T-helper 17 cell (primary cell): ENCODE data around the gene BET1. TPM values are rescaled to one million over a fixed set of nuclear protein-coding genes. Genes with fewer than 3 reads are reported as not detected.

Source experiments
- ATAC-seq: fragments of 150-1000 bp; cut with Tn5 transposase; 2 replicates; pipeline ENCODE4 v1.10.0; 2021; ENCODE audit warnings: mild to moderate bottlenecking, moderate library complexity
- DNase-seq, 3 donors: peaks; one replicate each; pipeline versions ENCODE4 v3.0.0 to v3.0.0-alpha.2; 2020 to 2021
- H3K9me3 ChIP-seq: one replicate; pipeline ENCODE4 v1.7.0; 2013; ENCODE audit warnings: low read length, mild to moderate bottlenecking; ENCODE audit not compliant: control insufficient read depth, poor library complexity, severe bottlenecking
- H3K27ac Mint-ChIP-seq: one replicate; pipeline ENCODE4 v1.8.0; 2022; ENCODE audit warnings: mild to moderate bottlenecking, moderate library complexity, mixed read lengths
- H3K27me3 Mint-ChIP-seq: one replicate; pipeline ENCODE4 v1.8.0; 2022; ENCODE audit warnings: mixed read lengths
- H3K36me3 Mint-ChIP-seq: one replicate; pipeline ENCODE4 v1.8.0; 2022; ENCODE audit warnings: low read depth, mixed read lengths
- H3K4me1 Mint-ChIP-seq: one replicate; pipeline ENCODE4 v1.8.0; 2022; ENCODE audit warnings: mild to moderate bottlenecking, mixed read lengths
- H3K4me3 Mint-ChIP-seq: one replicate; pipeline ENCODE4 v1.8.0; 2022; ENCODE audit warnings: mild to moderate bottlenecking, moderate library complexity, mixed read lengths
- total RNA-seq, 4 donors: library from RNA in 2 of 4; stranded (reverse) in 2 of 4; gene quantifications; one replicate each; pipeline ENCODE4 v1.2.3 and lab custom pipeline; 2022 to 2026

The BET1 gene
- total RNA-seq, 2 donors from 2014 or later, result 12.3 to 18.0 TPM

DNA sequence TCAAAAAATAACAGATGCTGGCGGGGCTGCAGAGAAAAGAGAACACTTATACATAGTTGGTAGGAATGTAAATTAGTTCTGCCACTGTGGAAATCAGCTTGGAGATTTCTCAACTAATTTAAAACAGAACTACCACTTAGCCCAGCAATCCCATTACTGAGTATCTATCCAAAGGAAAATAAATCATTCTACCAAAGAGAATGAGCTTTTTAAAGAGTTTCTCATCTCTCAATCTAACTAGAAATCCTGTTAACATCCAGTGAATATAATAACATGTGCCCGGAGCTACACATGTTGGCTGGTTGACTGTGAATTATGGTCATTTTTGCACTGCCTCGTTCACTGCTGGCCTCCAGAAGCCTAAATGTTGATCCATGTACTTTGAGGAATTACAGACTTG lies 39.3 kb downstream of the BET1 start:
- no peak for DNase-seq
- H3K9me3 ChIP-seq, result no peaks in the 10 kb centered on the region
- Mint-ChIP-seq H3K4me3 (no peak overlapping the region), H3K27ac (no peak overlapping the region), H3K36me3 (peaks cover 2% of the 10 kb centered on the region), H3K4me1 (no peaks in the 10 kb centered on the region), H3K27me3 (no peaks in the 10 kb centered on the region)
- no peak for ATAC-seq

DNA sequence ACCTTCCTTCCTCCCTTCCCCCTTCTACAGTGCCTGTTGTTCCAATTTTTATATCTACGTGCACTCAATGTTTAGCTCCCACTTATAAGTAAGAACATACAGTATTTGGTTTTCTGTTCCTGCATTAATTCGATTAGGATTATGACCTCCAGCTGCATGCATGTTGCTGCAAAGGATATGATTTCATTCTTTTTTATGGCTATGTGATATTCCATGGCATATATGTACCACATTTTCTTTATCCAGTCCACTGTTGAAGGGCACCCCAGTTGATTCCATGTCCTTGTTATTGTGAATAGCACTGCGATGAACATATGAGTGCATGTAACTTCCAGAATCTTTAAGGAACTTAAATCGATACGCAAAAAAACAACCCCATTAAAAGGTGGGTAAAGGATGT lies 39.9 kb downstream of the BET1 start:
- H3K36me3 Mint-ChIP-seq, result peaks cover 2% of the 10 kb centered on the region
- DNase-seq (no peak), ATAC-seq (no peak)
- no peaks in the 10 kb centered on the region for H3K4me1 Mint-ChIP-seq
- no peak overlapping the region for H3K4me3 Mint-ChIP-seq
- H3K9me3 ChIP-seq, result no peaks in the 10 kb centered on the region
- H3K27me3 Mint-ChIP-seq, result no peaks in the 10 kb centered on the region
- no peak overlapping the region for H3K27ac Mint-ChIP-seq

DNA sequence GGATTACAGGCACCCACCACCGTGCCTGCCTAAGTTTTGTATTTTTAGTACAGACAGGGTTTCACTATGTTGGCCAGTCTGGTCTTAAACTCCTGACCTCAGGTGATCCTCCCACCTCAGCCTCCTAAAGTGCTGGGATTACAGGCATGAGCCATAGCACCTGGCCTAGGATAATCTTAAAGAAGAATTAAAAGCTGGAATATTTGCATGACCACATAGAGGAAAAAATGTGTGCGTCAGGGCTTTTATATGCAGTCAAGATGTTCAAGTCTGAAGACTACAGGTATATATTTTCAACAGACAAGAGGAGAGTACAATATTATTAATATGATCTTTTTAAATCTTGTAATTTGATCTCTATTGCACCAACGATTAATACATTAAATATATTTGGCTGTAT lies 43.2 kb downstream of the BET1 start:
- H3K4me3 Mint-ChIP-seq, result no peak overlapping the region
- no peaks in the 10 kb centered on the region for H3K9me3 ChIP-seq
- ATAC-seq (no peak), DNase-seq (no peak)
- no peaks in the 10 kb centered on the region for H3K27me3 Mint-ChIP-seq
- H3K36me3 Mint-ChIP-seq, result no peaks in the 10 kb centered on the region
- no peak overlapping the region for H3K27ac Mint-ChIP-seq
- H3K4me1 Mint-ChIP-seq, result no peaks in the 10 kb centered on the region

DNA sequence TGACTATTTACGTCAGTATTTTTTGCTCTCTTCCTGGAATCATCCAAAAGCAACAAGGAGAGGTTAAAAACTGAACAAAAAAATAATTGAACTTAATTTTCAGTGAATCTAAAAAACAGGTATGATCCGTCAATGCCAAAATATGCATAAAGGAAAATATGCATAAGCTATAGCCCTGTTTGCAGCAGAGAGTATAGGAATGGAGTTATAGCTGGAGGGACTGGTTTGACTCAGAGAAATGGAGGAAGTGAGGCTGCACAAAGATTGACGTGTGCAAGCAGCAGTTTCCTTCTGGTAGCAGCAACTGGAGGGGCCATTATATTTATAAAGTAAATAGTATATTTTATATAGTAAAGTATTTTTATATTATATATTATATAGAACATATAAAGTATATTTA lies 45.5 kb downstream of the BET1 start:
- no peaks in the 10 kb centered on the region for H3K27me3 Mint-ChIP-seq
- ATAC-seq (no peak), DNase-seq (no peak)
- no peaks in the 10 kb centered on the region for H3K36me3 Mint-ChIP-seq
- no peak overlapping the region for H3K4me3 Mint-ChIP-seq
- no peak overlapping the region for H3K27ac Mint-ChIP-seq
- no peaks in the 10 kb centered on the region for H3K9me3 ChIP-seq
- no peaks in the 10 kb centered on the region for H3K4me1 Mint-ChIP-seq

DNA sequence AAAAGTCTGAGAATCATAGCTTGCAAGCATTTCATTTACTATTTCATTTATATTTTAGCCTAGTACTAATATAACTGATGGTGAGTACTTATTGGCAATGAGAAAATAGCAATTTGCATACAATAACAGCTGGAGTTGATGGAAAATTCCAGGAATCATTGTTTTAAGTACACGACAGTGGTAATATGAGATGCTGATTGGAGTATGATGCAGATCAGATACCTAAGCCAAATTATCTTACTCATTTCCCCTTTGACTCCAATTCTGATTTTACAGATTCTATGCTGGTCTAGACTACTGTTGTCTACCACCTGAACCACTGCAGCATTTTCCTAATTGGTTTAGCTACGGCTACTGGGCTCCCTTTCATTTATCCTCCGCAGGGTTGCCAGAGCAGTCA lies 45.9 kb downstream of the BET1 start:
- no peaks in the 10 kb centered on the region for H3K27me3 Mint-ChIP-seq
- no peak for DNase-seq
- no peak overlapping the region for H3K4me3 Mint-ChIP-seq
- no peaks in the 10 kb centered on the region for H3K36me3 Mint-ChIP-seq
- no peak overlapping the region for H3K27ac Mint-ChIP-seq
- H3K9me3 ChIP-seq, result no peaks in the 10 kb centered on the region
- no peaks in the 10 kb centered on the region for H3K4me1 Mint-ChIP-seq
- ATAC-seq, result no peak

DNA sequence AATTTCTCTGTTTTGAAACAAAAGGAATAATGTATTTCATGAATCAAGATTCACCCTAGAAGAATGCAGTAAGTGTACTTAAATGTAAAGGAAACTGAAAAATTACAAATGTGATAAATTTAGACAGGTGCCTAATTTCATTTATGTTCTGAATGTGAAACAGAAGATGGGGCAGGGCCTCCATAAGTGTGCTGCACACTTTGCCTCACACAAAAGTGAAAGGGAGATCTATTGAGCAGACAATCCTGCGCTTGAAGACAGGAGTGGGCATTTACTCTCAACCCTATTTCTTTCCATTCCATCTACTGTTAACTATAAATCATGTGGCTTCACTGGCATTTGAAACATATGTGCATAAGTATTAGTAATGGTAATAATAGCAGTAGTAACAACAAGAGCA lies 46.4 kb downstream of the BET1 start:
- ATAC-seq (no peak), DNase-seq (no peak)
- no peaks in the 10 kb centered on the region for H3K27me3 Mint-ChIP-seq
- no peaks in the 10 kb centered on the region for H3K36me3 Mint-ChIP-seq
- no peak overlapping the region for H3K4me3 Mint-ChIP-seq
- no peaks in the 10 kb centered on the region for H3K9me3 ChIP-seq
- no peak overlapping the region for H3K27ac Mint-ChIP-seq
- no peaks in the 10 kb centered on the region for H3K4me1 Mint-ChIP-seq

DNA sequence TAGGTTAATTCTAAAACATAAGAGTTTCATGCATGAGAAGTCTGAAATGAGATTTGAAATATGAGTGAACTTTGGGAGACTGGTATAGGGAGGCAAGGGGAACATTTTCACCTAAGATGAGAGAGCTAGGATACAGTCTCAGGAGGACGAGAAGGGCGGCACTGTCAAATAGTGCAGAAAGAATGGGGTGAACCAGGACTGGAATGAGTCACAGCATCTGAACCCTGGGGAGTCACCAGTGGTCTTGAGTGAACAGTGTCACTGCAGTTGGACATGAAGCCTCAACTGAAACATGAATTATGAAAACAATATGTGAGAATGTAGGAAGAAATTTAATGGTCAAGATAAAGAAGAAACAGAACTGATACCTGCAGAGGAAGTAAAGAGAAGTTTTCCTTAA lies 48.9 kb downstream of the BET1 start:
- no peak overlapping the region for H3K4me3 Mint-ChIP-seq
- no peaks in the 10 kb centered on the region for H3K9me3 ChIP-seq
- no peak overlapping the region for H3K27ac Mint-ChIP-seq
- no peak for ATAC-seq
- no peaks in the 10 kb centered on the region for H3K4me1 Mint-ChIP-seq
- no peaks in the 10 kb centered on the region for H3K27me3 Mint-ChIP-seq
- no peaks in the 10 kb centered on the region for H3K36me3 Mint-ChIP-seq
- DNase-seq, result no peak

DNA sequence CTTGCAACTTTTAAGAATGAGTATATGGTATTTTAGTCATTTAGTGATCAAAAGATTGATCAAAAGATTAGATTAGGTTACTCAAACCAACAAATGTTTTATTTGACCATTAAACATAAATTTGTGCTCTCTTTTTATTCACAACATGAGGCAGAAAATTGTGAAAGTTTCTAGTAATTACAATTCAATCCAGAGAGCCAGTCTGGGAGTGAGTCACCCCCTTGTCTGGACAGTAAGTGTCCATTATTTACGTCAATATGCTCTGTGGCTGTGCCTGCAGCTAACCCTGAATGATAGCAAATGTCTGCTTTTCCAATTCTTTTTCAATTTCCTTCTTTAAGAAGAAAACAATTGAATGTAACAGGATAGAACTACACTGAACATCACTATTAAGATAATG lies 54.7 kb downstream of the BET1 start:
- Mint-ChIP-seq H3K4me1 (no peaks in the 10 kb centered on the region), H3K4me3 (no peak overlapping the region), H3K27ac (no peak overlapping the region), H3K36me3 (no peaks in the 10 kb centered on the region), H3K27me3 (no peaks in the 10 kb centered on the region)
- no peaks in the 10 kb centered on the region for H3K9me3 ChIP-seq
- no peak for DNase-seq
- no peak for ATAC-seq

DNA sequence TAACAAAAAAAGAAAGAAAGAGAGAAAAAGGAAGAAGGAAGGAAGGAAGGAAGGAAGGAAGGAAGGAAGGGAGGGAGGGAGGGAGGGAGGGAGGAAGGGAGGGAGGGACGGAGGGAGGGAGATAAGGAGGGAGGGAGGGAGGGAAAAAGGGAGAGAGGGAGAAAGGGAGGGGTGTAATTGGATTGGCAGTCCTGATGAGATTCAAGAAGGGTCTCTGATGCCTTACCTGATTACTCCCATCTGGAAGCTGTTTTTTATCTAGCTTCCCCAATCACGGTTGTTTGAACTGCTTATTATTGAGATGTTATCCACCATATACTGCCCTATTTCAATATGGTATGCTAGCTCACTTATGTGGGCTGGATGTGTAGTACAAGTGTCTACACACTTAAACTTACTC lies 55.3 kb downstream of the BET1 start:
- H3K4me3 Mint-ChIP-seq, result no peak overlapping the region
- no peak overlapping the region for H3K27ac Mint-ChIP-seq
- H3K9me3 ChIP-seq, result no peaks in the 10 kb centered on the region
- DNase-seq (no peak), ATAC-seq (no peak)
- no peaks in the 10 kb centered on the region for H3K27me3 Mint-ChIP-seq
- H3K36me3 Mint-ChIP-seq, result no peaks in the 10 kb centered on the region
- no peaks in the 10 kb centered on the region for H3K4me1 Mint-ChIP-seq

DNA sequence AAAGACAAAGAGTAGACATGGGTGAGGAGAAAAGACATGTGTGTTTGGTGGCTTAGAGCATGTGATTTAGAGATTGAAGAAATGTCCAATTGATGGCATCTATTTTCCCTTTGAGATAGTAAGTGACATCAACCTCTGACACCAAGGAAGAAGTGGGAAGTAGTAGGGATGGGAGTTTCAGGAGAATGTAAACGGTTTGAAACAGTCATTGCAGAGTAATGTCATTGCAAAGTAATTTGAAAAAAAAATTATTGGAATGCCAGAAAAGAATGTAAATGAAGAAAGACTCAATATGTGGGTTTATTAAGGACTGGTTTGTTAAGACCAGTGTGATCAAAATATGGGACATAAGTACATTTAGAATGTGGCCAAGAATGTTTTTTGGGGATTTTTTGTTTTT lies 56.0 kb downstream of the BET1 start:
- no peaks in the 10 kb centered on the region for H3K36me3 Mint-ChIP-seq
- DNase-seq (no peak), ATAC-seq (no peak)
- H3K9me3 ChIP-seq, result no peaks in the 10 kb centered on the region
- no peak overlapping the region for H3K27ac Mint-ChIP-seq
- H3K4me3 Mint-ChIP-seq, result no peak overlapping the region
- no peaks in the 10 kb centered on the region for H3K27me3 Mint-ChIP-seq
- peaks cover 2% of the 10 kb centered on the region for H3K4me1 Mint-ChIP-seq

DNA sequence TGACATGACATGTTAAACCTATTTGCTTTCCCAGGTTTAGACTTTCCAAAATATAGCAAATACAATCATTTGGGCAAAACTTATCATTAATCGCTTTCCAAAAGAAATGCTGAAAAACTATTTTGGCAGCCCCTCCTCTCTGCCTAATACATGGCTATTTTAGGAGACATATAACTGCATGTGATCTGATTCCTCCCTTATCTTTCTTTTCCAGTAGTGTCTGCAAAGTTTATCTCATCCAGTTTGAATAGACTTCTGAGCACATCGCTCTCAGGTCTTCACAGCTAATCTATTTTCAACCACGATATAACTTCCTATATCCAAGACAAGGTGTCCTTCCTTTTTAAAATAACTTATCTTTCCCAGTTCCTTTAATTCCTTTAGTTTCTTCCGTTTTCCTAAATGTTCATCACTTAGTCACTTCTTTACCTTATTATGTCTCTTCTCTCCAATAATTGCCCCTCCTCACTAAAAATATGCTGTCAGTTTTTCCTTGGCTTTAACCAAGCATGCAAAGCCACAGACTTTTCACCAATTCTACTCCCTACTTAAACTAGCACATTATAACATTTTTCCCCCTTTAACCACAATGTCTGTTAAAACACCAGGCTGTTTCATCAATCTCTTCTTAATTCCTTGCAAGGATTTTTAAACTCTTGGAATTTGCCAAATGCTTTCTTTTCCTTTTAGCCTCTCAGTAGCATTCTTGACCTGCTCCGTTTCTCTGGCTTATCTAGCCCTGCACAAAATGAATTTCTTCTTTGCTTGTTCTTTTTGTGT lies 58.2 kb downstream of the BET1 start:
- no peak overlapping the region for H3K27ac Mint-ChIP-seq
- DNase-seq, result no peak
- ATAC-seq, result no peak
- H3K36me3 Mint-ChIP-seq, result no peaks in the 10 kb centered on the region
- no peak overlapping the region for H3K4me3 Mint-ChIP-seq
- H3K27me3 Mint-ChIP-seq, result no peaks in the 10 kb centered on the region
- peaks cover 2% of the 10 kb centered on the region for H3K4me1 Mint-ChIP-seq
- H3K9me3 ChIP-seq, result no peaks in the 10 kb centered on the region

DNA sequence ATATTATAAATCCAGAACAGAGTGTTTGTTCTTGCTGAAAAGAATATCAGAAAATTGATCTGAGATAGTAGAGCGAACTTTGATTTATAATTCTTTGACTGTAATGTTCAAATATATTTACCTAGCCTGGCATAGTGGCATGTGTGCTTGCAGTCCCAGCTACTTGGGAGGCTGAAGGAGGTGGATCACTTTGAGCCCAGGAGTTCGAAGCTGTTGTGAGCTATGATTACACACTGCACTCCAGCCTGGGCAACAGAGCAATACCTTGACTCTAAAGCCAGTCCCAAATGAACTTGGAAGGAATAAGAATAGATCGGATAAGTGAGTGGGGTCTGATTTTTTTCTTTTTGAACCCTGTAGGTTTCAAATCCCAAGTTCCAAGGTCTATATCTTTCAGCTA lies 59.1 kb downstream of the BET1 start:
- peaks cover under 1% of the 10 kb centered on the region for H3K27me3 Mint-ChIP-seq
- no peak for ATAC-seq
- no peaks in the 10 kb centered on the region for H3K36me3 Mint-ChIP-seq
- H3K27ac Mint-ChIP-seq, result no peak overlapping the region
- no peaks in the 10 kb centered on the region for H3K9me3 ChIP-seq
- H3K4me3 Mint-ChIP-seq, result no peak overlapping the region
- no peak for DNase-seq
- H3K4me1 Mint-ChIP-seq, result peaks cover 2% of the 10 kb centered on the region

DNA sequence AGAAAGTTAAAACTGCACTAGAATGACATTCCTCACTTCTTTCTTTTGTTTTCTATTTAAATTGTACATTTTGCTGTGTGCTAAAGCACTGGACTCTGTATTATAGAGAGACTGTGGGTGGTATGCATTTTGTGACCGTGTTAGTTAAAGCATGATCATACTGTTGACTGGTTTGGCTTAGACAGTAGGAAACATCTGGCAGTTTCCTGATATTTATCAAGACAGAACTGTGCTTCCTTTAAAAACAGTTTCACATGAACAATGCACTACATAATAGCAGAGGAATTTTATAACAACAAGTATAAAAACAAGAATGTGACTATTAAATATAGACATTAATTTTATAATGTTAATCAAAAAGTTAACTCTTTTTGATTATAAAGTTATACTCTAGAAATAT lies 59.5 kb downstream of the BET1 start:
- Mint-ChIP-seq H3K27me3 (peaks cover 5% of the 10 kb centered on the region), H3K4me3 (no peak overlapping the region), H3K4me1 (peaks cover 2% of the 10 kb centered on the region), H3K36me3 (no peaks in the 10 kb centered on the region), H3K27ac (no peak overlapping the region)
- DNase-seq (no peak), ATAC-seq (no peak)
- H3K9me3 ChIP-seq, result no peaks in the 10 kb centered on the region

DNA sequence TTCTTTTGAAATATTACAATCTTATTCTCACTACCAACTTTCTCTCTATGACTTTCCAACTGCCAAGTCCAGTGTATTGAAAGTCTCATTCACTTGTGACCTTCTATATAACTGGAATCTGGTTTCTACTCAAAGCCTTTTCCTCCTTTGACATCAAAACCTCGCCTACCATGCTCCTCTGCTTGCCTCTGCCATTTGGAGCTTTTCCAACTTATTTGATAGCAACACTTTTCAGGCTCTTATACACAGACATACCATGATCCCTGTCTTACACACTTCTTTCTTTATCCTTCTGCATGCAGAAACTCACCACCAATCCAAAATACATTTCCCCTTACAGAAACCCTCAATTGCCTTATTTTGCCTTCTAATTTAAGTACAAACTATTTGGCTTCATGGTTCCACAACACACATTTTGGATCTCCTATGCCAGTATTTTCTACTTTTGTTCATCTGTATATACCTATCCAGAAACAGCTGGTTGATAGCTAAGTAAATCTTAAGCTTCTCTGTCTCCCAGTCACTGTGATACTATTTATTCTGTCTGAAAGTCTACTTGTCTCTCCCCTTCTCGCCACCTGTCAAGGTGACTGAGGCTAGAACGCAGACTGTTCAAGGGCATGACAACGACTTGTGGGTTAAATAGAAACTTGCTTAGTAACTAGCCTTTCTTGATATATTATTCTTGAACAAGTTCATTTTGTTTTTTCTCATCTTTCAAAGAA lies 60.2 kb downstream of the BET1 start:
- no peak overlapping the region for H3K4me3 Mint-ChIP-seq
- H3K4me1 Mint-ChIP-seq, result peaks cover 2% of the 10 kb centered on the region
- peaks cover 6% of the 10 kb centered on the region for H3K27me3 Mint-ChIP-seq
- no peak for ATAC-seq
- H3K36me3 Mint-ChIP-seq, result no peaks in the 10 kb centered on the region
- H3K27ac Mint-ChIP-seq, result no peak overlapping the region
- no peak for DNase-seq
- no peaks in the 10 kb centered on the region for H3K9me3 ChIP-seq
